ENCODE measurements around the gene DCX.

DNA sequence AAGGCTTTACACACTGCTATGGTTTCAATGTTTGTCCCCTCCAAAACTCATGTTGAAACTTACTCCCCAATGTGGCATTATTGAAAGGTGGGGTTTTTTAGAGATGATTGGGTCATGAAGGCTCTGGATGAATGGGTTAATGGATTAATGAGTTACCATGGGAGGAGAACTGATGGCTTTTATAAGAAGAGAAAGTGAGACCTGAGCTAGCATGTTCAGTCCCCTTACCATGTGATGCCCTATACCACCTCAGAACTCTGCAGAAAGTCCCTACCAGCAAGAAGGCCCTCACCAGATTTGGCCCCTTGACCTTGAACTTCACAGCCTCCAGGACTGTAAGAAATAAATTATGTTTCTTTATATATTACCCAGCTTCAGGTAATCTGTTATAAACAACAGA is 72.8 kb downstream of the DCX start:
- TF ChIP-seq EZH2 (IDR thresholded peaks at IDR 0.05; ENCODE audit: low read length, missing control alignments), result no peak
- TF ChIP-seq, protein P1, sequence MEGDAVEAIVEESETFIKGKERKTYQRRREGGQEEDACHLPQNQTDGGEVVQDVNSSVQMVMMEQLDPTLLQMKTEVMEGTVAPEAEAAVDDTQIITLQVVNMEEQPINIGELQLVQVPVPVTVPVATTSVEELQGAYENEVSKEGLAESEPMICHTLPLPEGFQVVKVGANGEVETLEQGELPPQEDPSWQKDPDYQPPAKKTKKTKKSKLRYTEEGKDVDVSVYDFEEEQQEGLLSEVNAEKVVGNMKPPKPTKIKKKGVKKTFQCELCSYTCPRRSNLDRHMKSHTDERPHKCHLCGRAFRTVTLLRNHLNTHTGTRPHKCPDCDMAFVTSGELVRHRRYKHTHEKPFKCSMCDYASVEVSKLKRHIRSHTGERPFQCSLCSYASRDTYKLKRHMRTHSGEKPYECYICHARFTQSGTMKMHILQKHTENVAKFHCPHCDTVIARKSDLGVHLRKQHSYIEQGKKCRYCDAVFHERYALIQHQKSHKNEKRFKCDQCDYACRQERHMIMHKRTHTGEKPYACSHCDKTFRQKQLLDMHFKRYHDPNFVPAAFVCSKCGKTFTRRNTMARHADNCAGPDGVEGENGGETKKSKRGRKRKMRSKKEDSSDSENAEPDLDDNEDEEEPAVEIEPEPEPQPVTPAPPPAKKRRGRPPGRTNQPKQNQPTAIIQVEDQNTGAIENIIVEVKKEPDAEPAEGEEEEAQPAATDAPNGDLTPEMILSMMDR (conservative IDR thresholded peaks at IDR 0.05 in 1 of 2, IDR thresholded peaks at IDR 0.05 in 1 of 2; ENCODE audit: low read depth in 1 of 2, low read length in 2 of 2), result no peak
